T-helper 1 cell treated with Interleukin-12 subunit alpha and Interleukin-12 subunit beta and Interleukin-4 antibody, amounts not matched to agents 30 ng/mL and 1 ng/mL, for 36 hours (primary cell): ENCODE data around the gene ANKRD33. TPM values are rescaled to one million over a fixed set of nuclear protein-coding genes. Genes with fewer than 3 reads are reported as not detected.

Experiments
- intact Hi-C: fragments of 100-400 bp; cut with micrococcal nuclease; formaldehyde crosslinking; loops from one replicate; pipeline ENCODE4 v1.15.1; 2024
- total RNA-seq: library from RNA; stranded (reverse); gene quantifications from 2 replicates; pipeline ENCODE4 v1.2.3, GENCODE V29; 2022

The ANKRD33 gene
- total RNA-seq, 1 donor from 2014 or later: not detected

DNA sequence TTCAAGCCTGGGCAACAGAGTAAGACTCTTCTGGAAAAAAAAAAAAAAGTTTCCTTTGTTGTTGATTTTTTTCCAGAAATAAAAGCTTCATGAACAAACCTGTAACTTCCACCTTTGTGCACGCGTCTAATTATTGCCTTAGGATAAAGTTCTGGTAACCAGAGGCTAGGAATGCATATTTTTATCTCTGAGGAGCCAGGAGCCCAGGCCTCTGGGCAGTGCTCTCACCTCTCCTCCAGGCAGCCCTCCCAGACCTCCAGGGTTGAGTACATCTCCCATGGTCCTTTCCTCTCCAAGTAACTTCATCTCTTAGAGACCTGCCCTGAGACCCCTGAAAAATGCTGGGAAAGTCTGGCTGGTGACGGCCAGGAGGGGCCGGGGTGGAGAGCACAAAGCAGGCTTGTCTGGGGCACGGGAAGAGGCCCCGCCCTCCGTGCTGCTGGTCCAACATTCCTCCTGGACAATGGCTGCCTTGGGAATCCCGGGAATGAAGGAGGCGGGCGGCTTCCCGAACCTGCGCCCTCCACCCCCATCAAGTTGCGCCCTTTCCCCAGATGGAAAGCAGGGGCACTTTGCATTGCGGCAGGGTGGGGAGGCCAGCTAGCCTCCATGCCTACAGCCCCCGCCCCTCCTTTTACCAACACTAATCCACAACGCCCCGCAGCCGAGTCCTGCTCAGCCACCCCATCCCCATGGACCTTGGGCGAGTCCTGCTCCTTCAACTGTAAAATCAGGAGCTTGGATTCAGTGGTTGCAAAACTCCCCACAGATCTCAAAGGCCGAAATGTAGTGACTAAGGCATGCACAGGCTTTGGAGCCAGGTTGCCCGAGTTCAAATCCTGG lies 32.1 kb upstream of the ANKRD33 start:
- intact Hi-C loops: no loop called here

DNA sequence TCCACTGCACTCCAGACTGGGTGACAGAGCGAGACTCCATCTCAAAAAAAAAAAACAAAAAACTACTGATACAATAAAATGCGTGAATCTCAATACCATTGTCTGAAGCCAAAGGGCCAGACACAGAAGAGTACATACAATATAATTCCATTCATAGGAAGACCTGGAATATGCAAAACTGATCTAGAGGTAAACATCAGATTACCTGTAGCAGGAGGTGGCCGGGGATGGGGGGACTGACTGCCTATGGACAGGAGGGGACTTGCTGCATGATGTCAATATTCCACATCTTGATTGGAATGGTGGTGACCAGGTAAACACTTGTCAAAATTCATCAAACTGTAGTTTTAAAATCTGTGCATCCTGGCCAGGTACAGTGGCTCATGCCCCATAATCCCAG lies 26.9 kb upstream of the ANKRD33 start:
- intact Hi-C loops: no loop called here

DNA sequence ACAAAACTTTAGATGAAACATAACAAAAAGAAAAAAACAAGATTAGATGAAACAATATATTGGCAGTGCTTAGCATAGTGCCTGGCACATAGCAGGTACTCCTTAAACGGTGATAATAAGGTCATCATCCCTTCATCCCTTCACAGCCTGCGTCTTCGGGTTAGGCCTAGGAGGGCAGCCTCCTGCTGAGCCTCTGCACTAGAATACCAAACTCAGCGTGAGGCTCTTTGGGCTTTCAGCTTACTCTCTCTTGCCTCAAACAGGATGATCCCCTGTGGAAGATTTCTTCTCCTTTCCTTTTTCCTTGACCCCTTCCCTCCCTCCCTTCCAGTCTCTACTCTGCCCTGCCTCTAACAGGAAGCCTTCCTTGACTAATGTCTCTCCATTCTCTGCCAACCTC lies 25.0 kb upstream of the ANKRD33 start:
- intact Hi-C loops: no loop called here

DNA sequence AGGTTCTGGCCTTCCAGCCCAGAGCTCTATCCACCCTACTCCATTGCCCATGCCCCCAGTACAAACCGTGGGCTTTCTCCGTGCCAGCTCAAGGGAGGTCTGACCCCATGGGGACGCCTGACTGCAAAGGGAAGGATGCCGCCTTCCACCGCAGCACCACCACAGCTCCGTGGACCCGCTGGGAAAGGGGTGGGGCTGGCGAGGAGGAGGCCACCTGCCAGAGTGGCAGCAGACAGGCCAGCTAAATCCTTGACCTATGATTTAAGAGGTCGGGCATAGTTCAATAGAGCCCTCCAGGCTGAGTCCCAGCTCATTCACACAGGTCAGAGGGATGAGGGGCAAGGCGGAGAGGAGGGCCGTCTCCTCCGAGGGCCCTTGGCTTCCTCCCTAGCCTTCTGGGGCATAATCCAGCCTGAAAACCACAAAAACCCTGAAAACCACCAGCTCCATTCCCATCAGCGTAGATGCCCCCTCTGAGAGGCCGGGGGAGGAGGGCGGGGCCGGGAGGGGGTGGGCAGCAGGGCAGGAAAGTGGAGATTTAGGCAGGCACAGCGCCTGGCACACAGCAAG lies 24.5 kb upstream of the ANKRD33 start:
- intact Hi-C loops: no loop called here

DNA sequence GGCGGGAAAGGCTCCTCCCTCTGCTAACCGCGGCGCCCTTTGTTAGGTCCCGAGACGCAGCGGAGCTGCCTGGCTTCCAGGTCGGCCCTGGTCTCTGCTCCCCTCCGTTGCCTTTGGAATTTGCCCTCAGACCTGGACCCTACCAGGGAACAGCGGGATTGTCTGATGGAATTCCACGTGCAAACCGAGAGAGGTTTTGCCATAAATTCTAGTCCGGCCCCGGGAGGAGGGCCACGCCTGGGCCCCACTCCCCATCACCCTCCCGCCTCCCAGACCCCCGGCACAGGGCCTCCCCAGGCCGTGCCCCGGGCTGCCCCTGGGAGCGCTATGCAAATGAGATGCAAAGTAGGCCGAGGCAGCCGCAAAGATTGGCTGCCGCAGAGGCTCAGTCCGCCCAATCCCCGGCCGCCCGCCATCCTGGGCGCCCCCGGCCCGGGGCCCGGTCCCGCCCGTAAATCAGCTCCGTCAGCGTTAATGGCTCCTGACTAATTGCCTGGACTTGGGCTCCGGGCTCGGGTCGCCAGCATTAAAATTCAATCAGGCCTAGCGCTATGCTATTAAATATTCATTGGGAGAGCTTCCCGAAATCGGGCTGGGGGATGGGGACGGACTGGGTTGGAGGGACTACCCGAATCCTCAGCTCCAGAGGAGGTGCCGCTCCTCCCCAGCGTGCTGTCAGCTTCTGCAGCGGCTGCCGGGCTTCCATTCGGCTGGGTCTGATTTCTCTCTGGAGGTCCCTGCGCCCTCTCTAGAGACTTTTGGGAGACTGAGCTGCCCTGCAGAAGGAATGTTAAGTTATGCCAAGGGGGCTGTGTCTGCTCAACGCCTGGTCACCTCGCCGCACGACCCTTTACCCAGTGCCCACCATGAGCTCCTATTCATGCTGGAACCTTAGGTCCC lies 23.7 kb upstream of the ANKRD33 start:
- intact Hi-C loops: no loop called here

DNA sequence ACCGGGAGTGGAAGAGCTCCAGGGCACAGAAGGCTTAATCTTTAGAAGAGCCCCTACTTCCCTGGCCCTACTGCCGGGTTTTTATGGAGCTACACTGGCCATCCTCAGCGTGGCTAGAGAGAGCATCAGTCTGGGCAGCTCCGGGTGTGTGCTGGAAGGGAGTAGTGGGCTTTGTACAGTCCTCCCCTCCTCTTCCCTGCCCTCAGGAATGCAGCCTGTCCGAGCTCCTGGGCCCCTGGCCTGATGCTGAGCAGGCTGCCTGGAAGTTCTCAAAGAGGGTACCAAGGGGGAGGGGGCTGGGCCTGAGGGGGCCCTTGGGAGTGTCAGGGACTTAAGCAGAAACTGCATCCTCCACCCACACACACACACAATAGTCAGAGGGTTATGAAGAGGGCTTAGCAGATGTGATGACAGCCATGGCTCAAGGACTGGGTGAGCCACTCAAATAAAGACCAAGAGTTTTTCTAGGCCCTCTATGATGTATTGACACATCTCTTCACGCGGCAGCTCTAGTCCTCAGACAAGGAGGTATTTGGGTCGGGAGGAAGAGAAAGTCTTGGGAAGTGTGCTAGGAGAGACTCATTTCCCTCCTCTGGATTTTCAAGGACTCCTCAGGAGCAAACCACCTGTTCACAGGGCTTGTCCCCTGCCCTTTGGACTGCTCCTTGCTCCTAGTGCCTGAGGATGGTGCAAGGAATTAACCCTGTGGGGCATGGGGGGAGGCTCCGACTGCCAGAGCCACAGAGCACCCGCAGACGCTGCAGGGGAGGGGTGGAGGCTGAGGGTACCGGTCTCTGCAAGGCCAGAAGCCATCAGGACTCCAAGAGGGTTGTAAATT lies 22.9 kb upstream of the ANKRD33 start:
- intact Hi-C loops: no loop called here

DNA sequence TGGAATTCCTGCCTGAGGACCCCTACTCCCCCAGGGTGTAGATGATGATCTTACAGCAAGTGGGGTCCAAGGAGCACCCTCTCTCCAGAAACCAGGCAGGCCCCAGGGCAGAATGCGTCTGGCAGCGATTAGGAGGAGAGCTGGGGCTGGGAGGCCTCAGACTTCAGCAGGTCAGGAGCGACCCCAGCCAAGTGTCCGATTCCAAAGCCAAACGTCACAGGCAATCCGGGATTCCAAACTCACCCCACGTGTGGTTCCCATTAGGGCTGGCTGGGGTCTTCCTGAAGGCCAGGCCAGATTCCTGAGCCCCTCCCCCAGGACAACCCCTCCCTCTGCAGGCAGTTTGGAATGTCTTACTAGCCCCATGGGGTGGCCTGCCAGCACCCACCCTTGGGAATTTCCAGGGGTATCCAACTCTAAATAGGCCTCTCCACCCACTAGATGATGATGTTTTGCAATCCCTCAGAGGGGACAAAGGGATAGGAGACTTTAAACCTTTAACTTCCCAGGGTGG lies 22.1 kb upstream of the ANKRD33 start:
- intact Hi-C loops: no loop called here

DNA sequence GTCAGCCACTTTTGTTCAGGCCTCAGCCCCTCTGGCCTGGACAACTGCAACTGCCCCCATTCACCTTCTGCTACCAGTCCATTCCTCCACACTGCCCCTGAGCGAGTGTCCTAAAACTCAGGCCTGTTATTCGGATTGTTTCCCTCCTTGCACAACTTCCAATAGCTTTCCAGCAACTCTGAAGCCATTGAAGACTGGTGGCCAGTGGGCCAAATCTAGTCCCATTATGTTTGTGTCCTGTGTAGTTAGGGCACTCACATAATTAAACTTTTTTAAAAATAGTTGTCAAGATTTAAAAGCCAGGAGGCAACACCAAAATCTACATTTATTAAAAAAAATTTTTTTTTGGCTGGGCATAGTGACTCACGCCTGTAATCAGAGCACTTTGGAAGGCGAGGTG lies 21.6 kb upstream of the ANKRD33 start:
- intact Hi-C loops: no loop called here

DNA sequence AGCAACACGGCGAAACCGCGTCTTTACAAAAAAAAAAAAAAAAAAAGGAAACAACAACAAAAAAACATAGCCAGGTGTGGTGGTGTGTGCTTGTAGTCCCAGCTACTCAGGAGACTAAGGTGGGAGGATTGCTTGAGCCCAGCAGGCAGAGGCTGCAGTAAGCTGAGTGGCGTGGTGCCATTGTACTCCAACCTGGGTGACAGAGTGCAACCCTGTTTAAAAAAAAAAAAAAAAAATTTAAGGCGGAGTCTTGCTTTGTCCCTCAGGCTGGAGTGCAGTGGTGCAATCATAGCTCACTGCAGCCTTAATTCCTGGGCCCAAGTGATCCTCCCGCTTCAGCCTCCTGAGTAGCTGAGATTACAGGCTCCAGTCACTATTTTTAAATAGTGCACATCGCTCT lies 21.1 kb upstream of the ANKRD33 start:
- intact Hi-C loops: no loop called here

DNA sequence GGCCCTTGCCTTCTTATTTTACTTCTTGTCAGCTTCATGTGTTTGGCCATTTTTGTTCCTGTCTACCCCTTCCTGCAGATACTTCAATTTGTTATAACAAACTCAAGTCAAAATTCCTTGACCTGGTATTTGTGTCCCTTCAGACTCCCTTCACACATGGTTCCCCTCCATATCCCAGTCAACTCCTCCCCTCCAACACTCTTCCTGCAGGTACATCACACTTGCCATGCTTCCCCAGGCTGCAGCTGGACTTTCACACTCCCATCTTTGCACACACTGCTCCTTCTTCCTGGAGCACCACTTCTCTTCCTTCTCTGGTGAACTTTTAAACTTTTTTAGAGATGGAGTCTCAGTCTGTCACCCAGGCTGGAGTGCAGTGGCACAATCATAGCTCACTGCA lies 20.5 kb upstream of the ANKRD33 start:
- intact Hi-C loops: no loop called here

DNA sequence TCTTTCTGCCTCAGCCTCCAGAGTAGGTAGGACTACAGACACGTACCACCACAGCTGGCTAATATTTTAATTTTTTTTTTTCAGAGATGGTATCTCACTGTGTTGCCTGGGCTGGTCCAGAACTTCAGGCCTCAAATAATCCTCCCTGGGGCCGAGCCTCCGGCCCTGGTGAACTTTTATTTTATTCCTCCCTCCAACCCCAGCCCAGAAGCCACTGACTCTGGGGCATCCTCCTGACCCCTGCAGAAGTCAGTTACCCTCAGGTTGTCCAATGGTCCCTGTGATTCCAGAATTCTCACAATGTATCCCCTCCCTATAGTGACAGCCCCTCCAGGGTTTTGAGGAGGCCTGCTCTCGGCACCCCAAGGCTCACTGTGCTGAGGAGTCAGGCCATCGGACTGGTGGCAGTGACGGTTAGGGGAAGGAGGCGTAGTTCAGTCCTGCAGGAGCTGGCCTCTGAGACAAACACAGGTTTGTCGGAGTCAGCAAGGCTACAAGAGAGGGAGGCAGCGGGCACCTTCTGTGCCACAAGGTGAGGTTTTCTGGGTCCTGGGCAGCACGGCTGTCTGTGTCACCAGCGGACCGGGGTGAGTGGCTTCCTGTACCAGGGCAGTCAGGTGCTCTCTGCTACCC lies 20.0 kb upstream of the ANKRD33 start:
- intact Hi-C loops: no loop called here

DNA sequence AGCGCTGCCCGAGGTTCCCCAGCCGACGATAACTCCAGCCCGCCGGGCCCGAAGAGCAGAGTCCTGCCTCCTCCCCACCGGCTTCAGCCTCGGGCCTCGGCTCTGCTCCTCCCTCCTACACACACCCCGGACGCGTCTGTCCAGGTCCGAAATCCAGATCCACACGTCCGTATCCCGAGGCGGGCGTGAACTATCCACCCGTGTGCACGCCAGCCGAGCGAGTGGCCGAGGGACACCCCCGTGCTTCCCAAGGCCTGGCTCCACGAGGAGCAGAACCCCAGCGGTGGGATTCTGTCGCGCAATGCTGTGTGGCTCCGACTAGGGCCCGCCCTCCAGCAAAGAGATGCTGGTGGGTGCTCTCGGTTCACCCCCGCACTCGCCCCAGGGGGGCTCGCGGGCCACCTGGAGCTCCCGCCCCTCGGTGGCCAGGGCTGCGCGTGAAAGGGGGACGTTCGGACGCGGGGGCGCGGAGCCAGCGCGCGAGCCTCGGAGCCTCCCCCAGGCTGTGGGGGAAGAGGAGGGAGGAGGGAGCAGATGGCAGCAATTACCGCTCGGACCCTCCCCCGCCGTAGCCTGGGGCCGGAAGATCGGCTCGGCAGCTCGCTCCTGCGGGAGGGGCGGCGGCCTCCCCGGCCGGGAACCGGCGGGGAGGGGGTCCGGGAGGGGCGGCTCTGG lies 18.9 kb upstream of the ANKRD33 start:
- intact Hi-C loops: no loop called here

DNA sequence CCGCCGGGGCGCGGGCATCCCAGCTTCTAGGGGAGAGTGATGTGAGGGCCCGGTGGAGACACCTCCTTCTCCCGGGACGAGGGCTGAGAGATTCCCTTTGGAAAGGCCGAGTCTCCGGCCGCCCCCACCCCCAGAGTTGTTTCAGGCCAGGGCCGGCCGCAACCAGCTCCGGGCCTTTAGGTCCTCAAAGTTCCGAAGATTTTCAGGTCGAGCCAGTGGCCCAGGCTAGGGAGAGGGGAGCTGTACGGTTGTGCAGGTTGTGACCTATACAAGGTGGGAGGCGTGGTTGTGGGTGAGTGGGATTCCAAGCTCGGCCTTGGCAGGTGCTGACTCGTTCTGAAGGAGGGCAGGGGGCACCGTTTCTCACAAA lies 18.4 kb upstream of the ANKRD33 start:
- intact Hi-C loops: no loop called here

DNA sequence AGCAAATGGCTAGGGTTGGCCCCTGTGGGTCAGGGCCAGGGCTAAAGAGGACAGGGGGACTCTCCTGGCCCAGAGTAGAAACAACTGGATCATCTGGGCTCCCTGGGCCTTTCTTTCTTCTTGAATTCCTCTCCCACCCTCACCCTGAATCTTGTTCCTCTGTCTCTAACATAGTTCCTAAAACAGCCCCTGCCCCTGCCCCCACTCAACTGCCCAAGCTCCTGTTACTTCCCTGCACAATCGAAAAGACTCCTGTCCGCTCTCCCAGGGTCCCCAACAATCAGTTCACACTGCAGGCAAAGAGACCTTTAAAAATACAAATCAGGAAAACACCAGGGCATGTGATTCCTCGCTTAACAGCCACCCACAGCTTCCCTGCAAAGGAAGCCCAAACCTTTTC lies 18.0 kb upstream of the ANKRD33 start:
- intact Hi-C loops: no loop called here

DNA sequence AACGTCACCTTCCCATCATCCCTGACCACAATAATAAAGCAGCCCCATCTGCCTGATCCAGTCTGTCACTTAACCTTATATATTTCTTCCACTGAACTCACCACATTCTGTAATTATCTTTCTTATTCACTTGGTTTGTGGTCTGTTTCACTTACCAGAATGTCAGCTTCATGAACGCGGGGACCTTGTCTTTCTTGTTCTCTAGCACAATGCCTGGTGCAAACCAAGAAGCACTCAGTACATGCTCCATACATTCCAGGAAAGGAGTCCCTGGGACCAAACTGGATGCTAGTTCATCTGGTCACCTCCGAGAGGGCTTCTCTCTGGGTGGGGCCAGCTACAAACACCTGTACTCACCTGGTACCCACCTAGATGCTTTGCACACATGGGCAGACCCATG lies 17.4 kb upstream of the ANKRD33 start:
- intact Hi-C loops: no loop called here

DNA sequence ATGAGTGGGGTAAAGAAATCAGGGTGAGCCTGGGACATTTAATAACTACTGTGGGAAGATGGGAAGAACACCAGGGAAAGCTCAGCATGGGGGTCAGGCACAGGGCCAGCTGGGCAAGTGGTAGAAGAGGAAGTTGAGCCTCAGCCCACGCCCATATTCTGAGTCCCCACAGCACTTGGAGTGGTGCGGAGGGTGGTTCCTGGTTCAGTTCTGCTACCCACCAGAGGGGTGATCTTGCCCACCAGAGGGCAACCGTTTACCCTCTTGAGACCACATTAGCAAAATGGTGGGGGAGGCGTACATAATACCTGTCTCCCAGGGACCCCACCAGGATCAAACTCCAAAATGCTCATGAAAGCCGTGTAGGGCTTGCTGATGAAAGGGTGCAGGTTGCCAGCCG lies 16.8 kb upstream of the ANKRD33 start:
- intact Hi-C loops: no loop called here

DNA sequence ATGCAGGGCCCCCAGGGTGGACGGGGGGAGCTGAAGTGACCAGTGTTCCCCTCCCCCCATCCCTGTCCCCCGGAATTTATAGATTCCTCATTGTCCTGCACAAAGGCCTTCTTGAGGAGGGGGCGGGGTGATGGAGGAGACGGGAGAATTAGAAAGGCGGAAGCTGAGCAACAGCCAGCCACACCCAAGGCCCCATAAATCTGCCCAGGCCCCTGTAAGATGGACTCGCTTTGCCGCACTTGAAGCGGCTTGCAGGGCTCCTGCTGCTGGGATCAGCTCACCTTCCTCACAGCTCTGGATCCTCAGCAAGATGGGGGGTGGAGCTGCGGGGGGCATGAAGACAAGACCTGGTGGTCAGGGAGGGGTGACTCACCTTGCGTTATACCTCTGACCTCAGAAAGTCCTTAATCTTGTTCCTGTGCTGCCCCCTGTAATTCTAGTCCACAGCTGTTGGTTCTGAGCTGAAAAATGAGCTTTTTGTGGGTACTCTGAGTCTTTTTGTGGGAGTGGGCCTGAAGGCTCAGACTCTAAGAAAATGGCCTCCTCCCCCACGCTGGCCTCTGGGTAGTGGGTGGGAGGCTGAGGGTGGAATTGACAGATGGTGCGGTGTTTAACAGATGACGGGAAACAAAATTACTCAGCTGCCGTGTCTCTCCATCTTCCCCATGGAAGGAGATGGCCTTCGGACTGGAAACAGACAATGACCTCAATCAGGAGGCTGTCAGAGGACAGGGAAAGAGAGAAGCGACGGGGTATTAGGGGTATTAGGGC lies 15.8 kb upstream of the ANKRD33 start:
- intact Hi-C loops: no loop called here

DNA sequence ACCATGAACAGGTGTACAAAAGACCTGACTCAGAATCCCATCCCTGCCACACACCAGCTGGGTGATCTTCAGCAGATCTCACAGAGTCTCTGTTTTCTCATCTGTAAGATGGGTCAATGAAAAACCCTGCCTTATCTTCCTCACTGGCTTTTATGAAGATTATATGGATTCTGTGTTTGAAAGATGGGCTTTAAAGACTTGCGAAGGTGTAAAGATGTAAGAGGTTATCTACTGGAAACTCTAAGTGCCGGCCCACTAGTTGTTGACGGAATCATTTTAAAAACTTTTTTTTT lies 15.3 kb upstream of the ANKRD33 start:
- intact Hi-C loops: no loop called here

DNA sequence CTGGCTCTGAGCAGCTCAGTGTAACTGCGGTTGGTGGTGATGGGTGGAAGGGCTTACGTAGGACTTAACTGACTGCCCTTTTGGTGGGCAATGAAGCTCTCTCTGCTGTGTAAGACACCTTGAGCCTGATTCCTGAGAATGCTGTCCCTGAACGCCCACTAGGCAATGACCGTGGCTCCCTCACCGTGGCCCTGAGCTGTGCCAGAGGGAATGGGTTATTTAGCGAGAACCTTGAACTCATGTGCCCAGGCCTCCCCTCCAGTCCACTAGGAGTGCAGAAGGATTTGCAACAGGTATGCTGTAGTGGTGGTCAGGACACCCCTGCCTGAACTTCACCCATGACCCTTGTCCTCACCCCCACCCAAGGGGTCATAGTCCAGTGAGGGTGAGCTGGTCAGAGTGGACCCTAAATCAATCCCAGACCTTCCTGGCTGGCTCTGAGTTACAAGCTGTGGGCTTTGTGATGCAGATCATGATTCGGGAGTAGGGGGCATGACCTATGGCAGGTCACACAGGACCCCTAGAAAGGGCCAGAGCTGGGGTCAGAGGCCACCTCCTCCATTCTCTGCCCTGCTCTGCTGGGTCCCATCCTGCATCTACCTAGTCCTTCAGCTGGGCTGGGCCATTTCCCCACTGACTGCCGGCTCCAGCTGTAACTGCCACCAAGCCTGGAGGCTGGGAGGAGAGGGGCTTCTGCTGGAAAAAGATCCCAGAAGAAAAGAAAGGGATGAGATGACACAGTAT lies 14.5 kb upstream of the ANKRD33 start:
- intact Hi-C loops: no loop called here
